Measurements from ENCODE around the gene PKNOX2. TPM values are rescaled to one million over a fixed set of nuclear protein-coding genes. Genes with fewer than 3 reads are reported as not detected.
A peak's percentile ranks its signal among the peaks of the same experiment; 100 is the strongest.

PKNOX2 gene
- total RNA-seq, 1 donor from 2014 or later: 34.9 TPM

- no peaks in the 10 kb centered on the region for H3K9me3 Mint-ChIP-seq (ENCODE audit: low read depth)
- no peak overlapping the region for H3K27ac Mint-ChIP-seq (ENCODE audit: unreplicated experiment)
- H3K36me3 Mint-ChIP-seq (ENCODE audit: low read depth): peaks cover 6% of the 10 kb centered on the region
- H3K4me3 Mint-ChIP-seq (ENCODE audit: unreplicated experiment): no peak overlapping the region
- H3K27me3 Mint-ChIP-seq (ENCODE audit: low read depth): no peaks in the 10 kb centered on the region
- TF ChIP-seq CTCF (IDR thresholded peaks at IDR 0.05): no peak
- peaks cover 24% of the 10 kb centered on the region for H3K4me1 Mint-ChIP-seq (ENCODE audit: low read depth)
- no peak for DNase-seq (ENCODE audit: low spot score)
Observed at GRCh38 chr11:125443767-125444311, 279.3 kb downstream of the PKNOX2 start.

DNA sequence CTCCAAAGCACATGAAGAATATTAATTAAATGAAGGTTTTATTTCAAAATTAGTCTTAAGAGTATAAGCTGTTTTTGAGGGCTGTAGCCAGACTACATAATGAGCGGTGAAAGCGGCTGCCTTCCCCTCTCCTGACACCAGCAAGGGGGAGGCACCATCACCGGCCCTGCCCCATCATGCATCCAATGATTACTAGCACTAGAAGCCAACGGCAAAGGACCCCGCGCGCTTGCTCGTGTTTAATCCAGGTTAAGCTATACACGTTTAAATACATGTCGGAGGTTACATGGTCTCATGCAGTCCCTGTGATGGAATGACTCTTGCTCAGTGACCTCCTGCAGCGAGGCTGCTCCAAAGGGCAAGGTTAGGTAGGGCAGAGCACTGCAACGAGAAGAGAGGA, 281.2 kb downstream of the PKNOX2 start:
- Mint-ChIP-seq H3K4me3 (ENCODE audit: unreplicated experiment) (no peak overlapping the region), H3K9me3 (ENCODE audit: low read depth) (no peaks in the 10 kb centered on the region), H3K27ac (ENCODE audit: unreplicated experiment) (no peak overlapping the region), H3K4me1 (ENCODE audit: low read depth) (peaks cover 23% of the 10 kb centered on the region), H3K36me3 (ENCODE audit: low read depth) (peaks cover 6% of the 10 kb centered on the region), H3K27me3 (ENCODE audit: low read depth) (no peaks in the 10 kb centered on the region)
- no peak for TF ChIP-seq CTCF (IDR thresholded peaks at IDR 0.05)
- no peak for DNase-seq (ENCODE audit: low spot score)

DNA sequence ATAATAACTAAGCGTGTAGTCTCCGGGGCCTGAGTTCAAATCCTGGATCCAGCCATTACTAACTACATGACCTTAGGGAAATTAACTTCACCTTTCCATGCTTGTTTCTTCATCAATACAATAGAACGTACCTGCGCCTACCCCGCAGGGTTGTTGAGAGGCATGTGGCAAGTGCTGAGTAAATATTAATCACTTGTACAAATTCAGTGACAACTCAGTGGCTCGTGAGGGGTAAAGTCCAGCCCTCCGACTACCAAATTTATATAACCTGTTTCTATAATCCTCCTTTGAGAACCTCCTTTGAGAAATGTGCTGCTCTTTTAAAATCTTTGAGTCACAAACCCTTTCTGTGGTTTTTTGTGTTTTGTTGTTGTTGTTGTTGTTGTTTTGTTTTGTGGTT, 281.7 kb downstream of the PKNOX2 start:
- no peak for TF ChIP-seq CTCF (IDR thresholded peaks at IDR 0.05)
- Mint-ChIP-seq H3K27me3 (ENCODE audit: low read depth) (no peaks in the 10 kb centered on the region), H3K36me3 (ENCODE audit: low read depth) (peaks cover 6% of the 10 kb centered on the region), H3K4me1 (ENCODE audit: low read depth) (peaks cover 26% of the 10 kb centered on the region), H3K27ac (ENCODE audit: unreplicated experiment) (no peak overlapping the region), H3K9me3 (ENCODE audit: low read depth) (no peaks in the 10 kb centered on the region), H3K4me3 (ENCODE audit: unreplicated experiment) (no peak overlapping the region)
- DNase-seq (ENCODE audit: low spot score): no peak

DNA sequence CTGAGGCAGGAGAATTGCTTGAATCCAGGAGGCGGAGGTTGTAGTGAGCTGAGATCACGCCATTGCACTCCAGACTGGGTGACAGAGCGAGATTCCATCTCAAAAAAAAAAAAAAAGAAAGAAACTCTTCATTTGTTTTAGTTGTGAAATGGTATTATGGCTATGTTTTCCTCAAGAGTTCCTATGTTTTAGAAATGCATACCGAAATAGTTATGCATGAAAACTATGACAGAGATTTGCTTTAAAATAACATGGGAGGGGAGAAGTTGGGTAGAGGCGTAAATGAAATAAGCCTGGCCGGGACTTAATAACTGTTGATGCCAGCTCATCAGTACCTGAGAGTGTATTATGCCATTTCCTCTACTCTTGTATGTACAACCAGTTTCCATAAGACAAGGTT, 283.2 kb downstream of the PKNOX2 start:
- no peaks in the 10 kb centered on the region for H3K9me3 Mint-ChIP-seq (ENCODE audit: low read depth)
- H3K36me3 Mint-ChIP-seq (ENCODE audit: low read depth): peaks cover 6% of the 10 kb centered on the region
- DNase-seq (ENCODE audit: low spot score): no peak
- no peak for TF ChIP-seq CTCF (IDR thresholded peaks at IDR 0.05)
- no peak overlapping the region for H3K4me3 Mint-ChIP-seq (ENCODE audit: unreplicated experiment)
- H3K27me3 Mint-ChIP-seq (ENCODE audit: low read depth): no peaks in the 10 kb centered on the region
- peaks cover 40% of the 10 kb centered on the region for H3K4me1 Mint-ChIP-seq (ENCODE audit: low read depth)
- H3K27ac Mint-ChIP-seq (ENCODE audit: unreplicated experiment): peak overlapping the region; percentile 92

DNA sequence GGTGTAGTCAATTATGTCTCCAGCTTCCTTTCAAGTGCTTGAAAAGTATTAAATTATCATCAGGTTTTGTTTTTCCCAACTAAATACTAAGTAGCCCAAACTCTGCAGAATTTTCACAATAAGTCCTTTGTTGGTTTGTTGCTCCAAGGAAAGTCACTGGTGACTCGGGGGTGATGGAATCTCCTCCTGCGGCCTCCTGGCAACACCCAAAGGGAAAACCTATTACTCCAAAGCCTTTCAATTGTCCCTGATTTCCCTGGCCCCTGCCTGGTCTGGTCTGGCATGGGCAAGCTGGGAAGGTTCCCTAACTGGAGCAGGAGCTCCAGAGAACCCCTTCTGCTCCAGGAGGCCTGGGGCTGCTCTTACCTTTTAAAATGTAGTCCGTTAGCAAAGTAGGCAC, 283.6 kb downstream of the PKNOX2 start:
- no peaks in the 10 kb centered on the region for H3K9me3 Mint-ChIP-seq (ENCODE audit: low read depth)
- no peak overlapping the region for H3K4me3 Mint-ChIP-seq (ENCODE audit: unreplicated experiment)
- TF ChIP-seq CTCF (IDR thresholded peaks at IDR 0.05): no peak
- DNase-seq (ENCODE audit: low spot score): no peak
- H3K4me1 Mint-ChIP-seq (ENCODE audit: low read depth): peaks cover 40% of the 10 kb centered on the region
- H3K36me3 Mint-ChIP-seq (ENCODE audit: low read depth): peaks cover 6% of the 10 kb centered on the region
- no peaks in the 10 kb centered on the region for H3K27me3 Mint-ChIP-seq (ENCODE audit: low read depth)
- H3K27ac Mint-ChIP-seq (ENCODE audit: unreplicated experiment): peak overlapping the region; percentile 92
